ENCODE results near the gene CACFD1. TPM values are rescaled to one million over a fixed set of nuclear protein-coding genes. Genes with fewer than 3 reads are reported as not detected.

CACFD1 gene
- total RNA-seq, 4 donors from 2014 or later = 13.2 to 68.5 (median 54.4) TPM

DNA sequence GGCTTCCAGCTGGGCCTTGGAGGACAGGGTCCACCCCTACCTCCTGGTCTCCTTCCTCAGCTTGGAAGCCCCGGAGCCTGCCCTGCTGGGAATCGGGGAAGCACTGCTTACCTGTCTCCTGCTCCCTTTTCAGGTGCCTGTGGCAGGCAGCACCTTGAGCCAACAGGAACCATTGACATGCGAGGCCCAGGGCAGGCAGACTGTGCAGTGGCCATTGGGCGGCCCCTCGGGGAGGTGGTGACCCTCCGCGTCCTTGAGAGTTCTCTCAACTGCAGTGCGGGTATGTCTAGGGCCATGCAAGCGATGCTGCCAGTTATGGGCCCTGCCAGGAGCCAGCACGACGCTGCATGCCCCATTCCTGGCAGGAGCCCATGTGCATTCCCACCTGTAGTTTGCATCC is 3.8 kb upstream of the CACFD1 start:
- Histone ChIP-seq H3K27me3 (no peaks in the 10 kb centered on the region), H3K9me3 (no peaks in the 10 kb centered on the region), H3K27ac (no peak overlapping the region), H3K36me3 (no peaks in the 10 kb centered on the region), H3K4me1 (peaks cover 0 to 11% (median 3%) of the 10 kb centered on the region in 4 donors), H3K4me3 (no peak overlapping the region)
- DNase-seq = no peak
- TF ChIP-seq POLR2A (IDR thresholded peaks at IDR 0.05) = no peak
- TF ChIP-seq CTCF (IDR thresholded peaks at IDR 0.05) = no peak

GRCh38 chr9:133456409-133456808 is 3.4 kb upstream of the CACFD1 start:
- no peaks in the 10 kb centered on the region for H3K9me3 ChIP-seq
- H3K27me3 ChIP-seq = no peaks in the 10 kb centered on the region
- no peak for DNase-seq
- no peaks in the 10 kb centered on the region for H3K36me3 ChIP-seq
- no peak overlapping the region for H3K27ac ChIP-seq
- TF ChIP-seq CTCF (IDR thresholded peaks at IDR 0.05) = no peak
- no peak for TF ChIP-seq POLR2A (IDR thresholded peaks at IDR 0.05)
- H3K4me3 ChIP-seq = no peak overlapping the region
- H3K4me1 ChIP-seq = peaks cover 0 to 16% (median 3%) of the 10 kb centered on the region in 4 donors

DNA sequence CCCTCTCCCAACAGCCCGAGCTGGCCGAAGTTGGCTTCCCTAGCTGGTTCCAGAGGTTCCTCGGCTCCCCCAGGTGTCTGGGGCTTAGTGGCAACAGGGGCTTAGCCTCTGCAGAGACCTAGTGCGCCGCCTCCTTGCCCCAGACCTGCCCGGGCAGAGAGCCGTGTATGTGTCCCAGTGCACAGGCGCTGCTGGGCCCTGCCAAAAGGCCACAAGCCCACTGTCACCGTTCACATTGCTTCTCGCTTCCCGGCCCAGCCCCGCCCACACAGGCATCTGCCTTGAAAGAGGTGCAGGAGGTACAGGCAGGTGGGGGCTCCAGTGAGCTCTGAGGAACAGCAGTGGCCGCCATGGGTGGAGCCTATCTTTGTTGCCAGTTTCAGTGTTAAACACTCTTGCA is 2.5 kb upstream of the CACFD1 start:
- Histone ChIP-seq H3K9me3 (no peaks in the 10 kb centered on the region), H3K27ac (no peak overlapping the region), H3K36me3 (no peaks in the 10 kb centered on the region), H3K4me3 (no peak overlapping the region), H3K4me1 (peaks cover 0 to 20% (median 3%) of the 10 kb centered on the region in 4 donors), H3K27me3 (no peaks in the 10 kb centered on the region)
- no peak for DNase-seq
- TF ChIP-seq POLR2A (IDR thresholded peaks at IDR 0.05) = no peak
- no peak for TF ChIP-seq CTCF (IDR thresholded peaks at IDR 0.05)

DNA sequence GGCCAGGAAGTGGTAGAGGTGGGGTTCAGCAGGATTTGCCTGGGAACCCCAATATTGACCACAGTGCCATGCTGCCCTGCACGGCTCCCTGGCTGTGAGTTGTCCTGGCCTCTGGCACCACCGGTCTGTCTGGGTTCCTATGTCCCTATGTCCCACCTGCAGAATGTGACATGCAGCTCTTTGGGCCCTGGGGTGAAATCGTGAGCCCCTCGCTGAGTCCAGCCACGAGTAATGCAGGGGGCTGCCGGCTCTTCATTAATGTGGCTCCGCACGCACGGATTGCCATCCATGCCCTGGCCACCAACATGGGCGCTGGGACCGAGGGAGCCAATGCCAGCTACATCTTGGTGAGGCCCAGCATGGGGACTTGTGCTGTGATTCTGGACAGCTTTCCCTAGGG is 2.0 kb upstream of the CACFD1 start:
- no peak for TF ChIP-seq POLR2A (IDR thresholded peaks at IDR 0.05)
- Histone ChIP-seq H3K4me3 (no peak overlapping the region), H3K9me3 (no peaks in the 10 kb centered on the region), H3K27me3 (no peaks in the 10 kb centered on the region), H3K4me1 (peaks cover 0 to 22% (median 3%) of the 10 kb centered on the region in 4 donors), H3K27ac (no peak overlapping the region), H3K36me3 (no peaks in the 10 kb centered on the region)
- no peak for DNase-seq

- Histone ChIP-seq H3K27ac (peak overlapping the region in 3 of 4 donors; percentile 88 to 99 (median 91)), H3K27me3 (no peaks in the 10 kb centered on the region), H3K4me3 (peak overlapping the region in 3 of 4 donors; percentile 68 to 95 (median 77)), H3K36me3 (peaks cover 0 to 6% (median 0%) of the 10 kb centered on the region in 3 donors), H3K4me1 (peaks cover 0 to 22% (median 3%) of the 10 kb centered on the region in 4 donors), H3K9me3 (no peaks in the 10 kb centered on the region)
- no peak for TF ChIP-seq CTCF (IDR thresholded peaks at IDR 0.05)
- no peak for TF ChIP-seq POLR2A (IDR thresholded peaks at IDR 0.05)
- DNase-seq = no peak
Measured at GRCh38 chr9:133458643-133459312, 1.0 kb upstream of the CACFD1 start.

- H3K36me3 ChIP-seq = peaks cover 0 to 7% (median 0%) of the 10 kb centered on the region in 3 donors
- no peaks in the 10 kb centered on the region for H3K27me3 ChIP-seq
- H3K4me1 ChIP-seq = peaks cover 0 to 22% (median 3%) of the 10 kb centered on the region in 4 donors
- peak; percentile 75 to 91 (median 90) for DNase-seq
- TF ChIP-seq CTCF (IDR thresholded peaks at IDR 0.05) = no peak
- peak in 1 of 2 donors; percentile 21 for TF ChIP-seq POLR2A (IDR thresholded peaks at IDR 0.05)
- H3K27ac ChIP-seq = peak overlapping the region; percentile 88 to 99 (median 94)
- H3K4me3 ChIP-seq = peak overlapping the region; percentile 57 to 95 (median 72)
- no peaks in the 10 kb centered on the region for H3K9me3 ChIP-seq
Measured at GRCh38 chr9:133460405-133461175, 812 bp downstream of the CACFD1 start.

Data from Peyer's patch (tissue), 4 donors.